Spleen (tissue), 7 donors: ENCODE measurements around the gene RPL19.

Experiments
- CTCF ChIP-seq, 11 experiments: fragments of 200-600 bp in 7 of 11; fragments of 450-650 bp in 4 of 11; sonication (generic) in 4 of 11; IDR thresholded peaks in 8 of 11; conservative IDR thresholded peaks in 3 of 11; 1 replicate in 7 of 11; 2 replicates in 4 of 11; pipeline versions ENCODE4 v1.4.0 to v1.8.0; 2016 to 2021; ENCODE audit warnings: antibody characterized with exemption in 11 of 11, inconsistent platforms in 4 of 11, mild to moderate bottlenecking in 1 of 11
- POLR2AphosphoS5 ChIP-seq, 3 donors: sonication (generic); formaldehyde crosslinking; IDR thresholded peaks; one replicate each; pipeline ENCODE4 v1.5.1; 2017; ENCODE audit warnings: antibody characterized with exemption in 3 of 3
- donor health status: DM: no; HTN: no; CAD: no; lungs with moderate emphysema.
- donor health status: DM: no; HTN: no; CAD: no.
- donor health status: DM: no; HTN: no; CAD: no.

GRCh38 chr17:39153599-39154051, 46.5 kb upstream of the RPL19 start:
- TF ChIP-seq CTCF (IDR thresholded peaks at IDR 0.05 in 8 of 11, conservative IDR thresholded peaks at IDR 0.05 in 3 of 11) = peak in 3 of 11 experiments; percentile 12 to 42 (median 23)
- TF ChIP-seq POLR2AphosphoS5 (IDR thresholded peaks at IDR 0.05) = peak in 2 of 3 donors; percentile 48 to 68
